NCI-H1092 (cell line): ENCODE measurements around the gene TMED6.
A peak's percentile ranks its signal among the peaks of the same experiment; 100 is the strongest.

Experiments
- DNase-seq: peaks from one replicate; lab custom pipeline; 2025; lab: John Stamatoyannopoulos, UW

Gene TMED6

DNA sequence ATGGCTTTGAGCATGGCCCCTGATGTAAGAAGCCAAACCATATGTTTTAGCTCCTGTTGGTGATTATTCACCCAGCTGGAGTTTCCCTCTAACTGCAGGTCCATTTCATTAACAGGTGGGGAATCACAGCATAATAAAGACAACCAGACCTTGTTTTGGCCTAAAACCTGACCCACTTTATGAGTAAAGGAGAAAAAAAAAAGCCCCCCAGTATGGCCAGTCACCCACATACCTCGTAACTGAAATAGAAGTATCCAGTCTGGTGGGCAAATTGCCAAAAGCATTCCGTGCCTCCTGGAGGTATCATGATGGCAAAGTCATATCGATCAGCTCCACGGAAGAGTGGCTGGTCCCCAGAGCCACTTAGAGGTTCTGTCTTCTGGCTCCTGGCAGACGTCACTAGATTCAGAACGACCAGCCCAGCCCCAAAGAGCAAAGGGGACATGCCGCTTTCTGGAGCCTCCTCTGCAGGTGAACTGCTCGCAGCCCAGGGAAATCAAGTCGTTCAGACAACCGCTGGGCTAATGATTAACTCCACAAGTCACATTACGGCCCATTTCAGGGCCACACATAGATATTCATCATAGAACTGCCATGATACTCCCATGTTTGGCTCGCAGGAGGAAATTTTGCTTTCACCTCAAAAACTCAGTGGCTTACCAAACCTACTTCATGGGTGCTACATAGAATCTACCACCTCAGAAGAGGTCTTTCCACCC lies at the start of gene TMED6:
TSS of gene TMED6 (minus strand) at position 478 of the 719 bp plus-strand sequence. CDS start at position 445, 33 bp downstream.
- DNase-seq = no peak

- DNase-seq = no peak
Measured at GRCh38 chr16:69399361-69399760, 47.8 kb upstream of the TMED6 start.

DNA sequence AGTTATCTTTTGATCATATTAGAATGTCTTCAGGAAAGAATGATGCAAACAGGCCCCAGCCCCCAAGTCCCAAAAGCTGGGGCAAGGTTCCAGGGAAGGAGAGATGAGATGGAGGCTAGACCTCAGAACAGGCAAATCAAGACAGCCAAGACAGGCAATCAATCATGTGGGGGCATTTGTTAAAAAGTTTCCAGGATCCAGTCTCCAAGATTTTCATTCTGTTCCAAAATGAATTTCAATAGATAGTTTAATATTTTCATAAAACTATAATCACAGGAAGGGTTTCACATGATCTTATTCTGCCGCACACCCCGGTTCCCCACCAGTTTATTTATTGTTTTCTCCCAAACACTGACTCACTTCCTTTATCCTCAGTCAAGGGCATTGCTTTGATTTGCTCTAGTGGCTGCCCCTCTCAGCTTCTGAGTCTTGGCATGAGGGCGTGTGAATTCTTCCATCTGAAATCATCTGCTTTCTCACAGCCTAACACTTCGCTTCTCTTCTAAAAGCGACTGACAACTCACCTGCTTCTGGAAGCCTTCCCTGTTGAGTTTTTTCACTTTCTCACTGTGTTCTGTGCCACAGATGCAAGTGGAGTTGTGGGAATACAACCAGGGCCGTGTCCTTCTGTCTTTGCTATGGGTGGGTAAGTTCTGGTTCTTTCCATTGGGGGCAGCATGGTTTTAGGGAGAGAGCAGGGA lies 46.4 kb upstream of the TMED6 start:
- no peak for DNase-seq

DNA sequence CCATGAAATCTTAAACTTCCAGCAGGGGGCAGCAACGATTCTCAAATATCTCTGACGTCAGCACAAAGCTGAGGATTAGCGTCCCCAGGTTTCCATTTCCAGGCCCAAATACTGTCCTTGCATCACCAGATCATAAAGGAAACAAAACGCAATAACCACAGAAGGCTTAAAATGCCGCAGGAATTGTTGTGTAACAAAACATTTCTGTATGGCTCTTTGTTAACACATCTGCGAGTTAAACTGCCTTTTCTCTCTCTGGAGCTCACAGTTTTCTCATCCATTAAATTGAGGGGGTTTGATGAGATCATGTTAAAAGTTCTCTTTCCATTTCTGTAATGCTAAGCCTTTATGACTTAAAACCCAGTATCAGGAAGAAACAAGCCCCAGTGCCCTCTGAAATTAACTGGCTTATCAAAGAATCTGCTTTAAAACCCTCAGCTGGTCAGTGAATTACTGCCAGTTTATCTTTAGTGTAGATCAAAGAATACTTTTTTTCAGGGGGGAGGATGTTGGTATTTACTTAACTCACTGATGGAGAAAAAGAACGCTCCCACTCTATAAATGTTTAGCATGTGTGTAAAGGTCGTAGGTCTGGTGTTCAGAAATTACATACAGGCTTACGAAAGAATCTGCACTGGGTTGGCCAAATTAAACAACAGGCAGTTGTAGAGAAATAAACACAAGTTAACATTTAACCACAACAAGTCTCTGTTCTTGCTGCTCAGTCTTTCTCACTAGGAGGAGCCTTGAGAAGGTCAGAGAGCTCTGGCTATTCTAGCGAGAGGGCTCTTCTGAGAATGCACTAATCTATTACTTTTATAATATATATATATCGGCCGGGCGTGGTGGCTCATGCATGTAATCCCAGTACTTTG lies 44.8 kb upstream of the TMED6 start:
- peak; percentile 65 for DNase-seq

DNA sequence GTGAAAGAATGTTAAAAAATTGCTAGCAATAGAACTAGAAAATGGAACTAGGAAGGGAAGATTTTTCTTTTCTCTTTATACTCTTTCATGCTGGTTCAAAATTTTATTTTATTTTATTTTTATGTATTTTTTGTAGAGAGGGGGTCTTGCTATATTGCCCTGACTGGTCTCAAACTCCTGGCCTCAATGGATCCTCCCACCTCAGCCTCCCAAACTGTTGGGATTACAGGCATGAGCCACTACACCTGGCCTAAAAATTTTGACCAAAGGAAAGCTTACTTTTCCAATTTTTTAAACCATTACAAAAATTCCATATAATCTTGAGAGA lies 44.2 kb upstream of the TMED6 start:
- no peak for DNase-seq

GRCh38 chr16:69393898-69394849 lies 42.6 kb upstream of the TMED6 start:
- DNase-seq = no peak

DNA sequence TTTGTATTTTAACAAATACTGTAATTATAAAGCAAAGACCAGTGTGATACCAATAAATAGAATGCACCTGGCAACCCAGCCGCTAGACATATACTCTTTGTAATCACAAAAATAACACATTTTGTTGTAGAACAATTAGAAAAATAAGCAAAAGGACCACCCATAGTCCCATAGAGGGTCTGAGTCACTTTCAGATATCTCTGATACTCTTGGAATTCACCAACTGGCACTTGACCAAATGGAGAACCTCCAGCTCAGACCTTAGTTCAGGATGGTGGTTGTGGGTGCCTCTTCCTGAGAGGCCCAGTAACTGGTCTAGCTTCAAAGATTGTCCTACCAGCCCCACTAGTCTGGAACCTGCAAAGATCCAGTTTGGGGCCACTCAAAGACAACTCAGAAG lies 35.0 kb upstream of the TMED6 start:
- no peak for DNase-seq

DNA sequence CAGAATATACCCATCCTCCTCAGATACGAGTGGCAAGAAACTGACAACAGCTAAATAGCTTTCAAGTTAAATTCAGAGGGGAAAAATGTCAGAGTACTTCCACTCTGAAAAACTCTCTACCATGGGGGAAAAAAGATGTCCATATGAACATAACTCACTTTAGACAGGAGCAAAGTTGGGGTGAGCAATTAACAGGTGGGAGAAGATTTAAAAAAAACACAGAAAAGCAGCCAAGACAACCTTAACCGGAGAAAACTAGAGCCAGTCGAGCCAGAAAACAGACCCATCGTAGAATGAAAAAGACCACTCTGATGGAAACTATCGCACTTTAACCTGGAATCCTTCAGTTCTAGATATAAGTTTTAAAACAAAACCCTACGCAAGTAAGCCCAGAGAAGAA lies 33.4 kb upstream of the TMED6 start:
- DNase-seq = no peak

DNA sequence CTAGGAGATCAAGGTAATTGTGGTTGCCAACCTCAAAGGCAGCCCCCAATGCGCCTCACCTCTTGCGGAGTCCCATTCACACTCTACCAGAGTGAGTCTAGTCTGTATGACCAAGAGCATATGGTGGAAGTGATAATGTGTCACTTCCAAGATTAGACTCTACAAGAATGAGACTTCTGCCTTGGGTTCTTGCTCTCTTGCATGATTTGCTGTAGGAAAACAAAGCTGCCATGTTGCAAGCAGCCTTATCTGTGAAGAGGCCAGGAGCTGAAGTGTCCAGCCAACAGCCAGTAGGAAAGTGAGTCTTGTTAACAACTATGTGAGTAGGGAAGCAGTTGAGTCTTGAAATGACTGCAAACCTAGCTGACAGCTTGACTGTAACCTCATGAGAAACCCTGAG lies 30.8 kb upstream of the TMED6 start:
- DNase-seq = no peak

- DNase-seq = no peak
Measured at GRCh38 chr16:69381231-69381630, 29.6 kb upstream of the TMED6 start.

DNA sequence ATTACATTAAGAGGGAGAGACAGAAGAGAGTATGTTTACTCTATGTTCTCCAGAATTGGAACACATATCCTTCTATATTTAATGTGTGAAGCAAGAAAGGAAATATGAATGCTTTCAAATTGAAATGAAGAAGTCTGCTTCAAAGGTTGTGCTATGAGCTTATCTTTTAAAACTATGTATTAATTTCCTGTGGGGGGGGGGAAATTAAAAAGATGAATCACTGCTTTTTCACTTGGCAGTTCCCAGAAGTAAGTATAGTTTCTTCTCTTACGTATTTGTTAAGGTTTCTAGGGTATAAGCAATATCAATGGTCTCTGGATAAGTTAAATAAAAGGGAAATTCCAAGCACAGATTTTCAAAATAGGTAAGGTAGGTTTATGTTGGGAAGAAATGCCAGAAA lies 27.2 kb upstream of the TMED6 start:
- no peak for DNase-seq

DNA sequence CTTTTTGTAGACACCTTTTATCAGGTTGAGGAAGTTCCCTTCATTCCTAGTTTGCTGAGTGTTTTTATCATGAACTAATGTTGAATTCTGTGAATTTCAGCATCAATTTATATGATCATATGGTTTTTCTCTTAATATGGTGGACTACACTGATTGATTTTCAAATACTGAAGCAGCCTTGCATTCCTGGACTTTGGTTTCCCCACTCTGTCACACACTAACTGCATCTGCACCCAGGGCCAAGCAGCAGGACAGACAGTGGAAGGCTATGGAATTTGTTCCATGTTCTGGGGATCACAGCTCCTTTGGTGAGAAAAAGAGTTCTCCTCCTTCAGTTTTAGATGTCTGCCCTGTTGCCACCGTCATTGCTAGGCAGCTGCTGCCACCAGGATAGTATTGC lies 26.4 kb upstream of the TMED6 start:
- no peak for DNase-seq

DNA sequence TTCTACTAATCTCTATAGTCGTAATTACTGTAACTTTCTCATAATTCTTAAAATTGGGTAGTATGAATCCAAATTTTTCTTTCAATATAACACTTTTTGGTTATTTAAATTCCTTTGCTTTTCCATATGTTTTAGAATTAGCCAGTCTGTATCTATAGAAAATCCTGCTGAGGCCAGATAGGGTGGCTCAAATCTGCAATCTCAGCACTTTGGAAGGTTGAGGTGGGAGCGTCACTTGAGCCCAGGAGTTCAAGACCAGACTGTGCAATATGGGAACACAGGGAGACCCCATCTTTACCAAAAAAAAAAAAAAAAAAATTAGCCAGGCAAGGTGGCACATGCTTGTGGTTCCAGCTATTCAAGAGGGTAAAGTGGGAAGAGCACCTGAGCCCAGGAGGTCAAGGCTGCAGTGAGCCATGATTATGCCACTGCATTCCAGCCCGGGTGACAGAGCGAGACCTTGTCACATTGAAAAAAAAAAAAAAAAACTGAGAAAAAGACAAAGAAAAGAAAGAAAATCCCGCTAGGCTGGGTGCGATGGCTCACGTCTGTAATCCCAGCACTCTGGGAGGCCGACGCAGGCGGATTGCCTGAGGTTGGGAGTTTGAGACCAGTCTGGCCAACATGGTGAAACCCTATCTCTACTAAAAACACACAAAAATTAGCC lies 24.9 kb upstream of the TMED6 start:
- no peak for DNase-seq

- no peak for DNase-seq
Measured at GRCh38 chr16:69373019-69373418, 21.4 kb upstream of the TMED6 start.

GRCh38 chr16:69371564-69371963 lies 20.0 kb upstream of the TMED6 start:
- DNase-seq = no peak

GRCh38 chr16:69368866-69369265 lies 17.3 kb upstream of the TMED6 start:
- DNase-seq = no peak

- DNase-seq = no peak
Measured at GRCh38 chr16:69367980-69368379, 16.4 kb upstream of the TMED6 start.

- DNase-seq = no peak
Measured at GRCh38 chr16:69366431-69366830, 14.8 kb upstream of the TMED6 start.

- DNase-seq = no peak
Measured at GRCh38 chr16:69365901-69366300, 14.3 kb upstream of the TMED6 start.

- no peak for DNase-seq
Measured at GRCh38 chr16:69364088-69364487, 12.5 kb upstream of the TMED6 start.

DNA sequence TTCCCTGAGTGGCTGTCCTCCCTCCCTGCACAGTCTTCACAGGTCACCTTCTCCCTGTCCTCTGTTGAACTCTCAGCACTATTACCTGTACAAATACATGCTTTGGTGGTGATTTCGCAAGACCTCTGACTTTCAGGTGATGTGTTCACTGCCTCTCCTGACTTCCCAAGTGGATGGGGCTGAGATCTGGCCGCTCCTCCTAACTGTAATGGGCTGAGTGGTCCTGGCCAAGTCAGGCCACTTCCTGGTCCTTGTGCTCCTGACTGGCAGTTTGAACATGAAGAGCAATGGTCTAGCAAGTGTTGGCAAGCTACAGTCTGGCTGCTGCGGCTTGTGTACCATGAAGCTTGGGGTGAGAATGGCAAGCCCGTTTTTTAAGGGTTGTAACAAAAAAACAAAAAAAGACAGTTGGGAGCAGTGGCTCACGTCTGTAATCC lies 11.7 kb upstream of the TMED6 start:
- no peak for DNase-seq
